ENCODE measurements around the gene ELOVL6. TPM values are rescaled to one million over a fixed set of nuclear protein-coding genes. Genes with fewer than 3 reads are reported as not detected.
A peak's percentile ranks its signal among the peaks of the same experiment; 100 is the strongest.

The ELOVL6 gene
- total and polyA plus RNA-seq, 7 experiments from 2014 or later = 0.13 to 32.9 (median 0.81) TPM

DNA sequence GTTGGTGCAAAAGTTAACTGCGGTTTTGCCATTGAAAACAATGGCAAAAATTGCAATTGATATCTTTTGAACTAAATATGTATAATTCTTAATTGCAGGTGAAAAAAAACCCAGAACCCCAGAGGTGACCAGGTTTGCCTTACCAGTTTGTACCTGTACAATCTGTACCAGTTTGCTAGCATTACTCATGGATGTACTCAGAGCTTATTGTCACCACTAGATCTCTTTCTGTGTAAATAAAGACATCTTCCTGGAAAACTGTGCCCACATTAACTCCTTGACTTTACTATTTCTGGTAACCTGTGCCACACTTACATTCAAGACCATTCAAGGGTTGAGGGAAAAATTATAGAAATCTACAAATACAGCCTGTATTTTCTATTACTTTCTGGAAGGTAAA, 139.7 kb downstream of the ELOVL6 start:
- Mint-ChIP-seq H3K27ac (peak overlapping the region in 1 of 9 donors; percentile 92), H3K4me1 (peaks cover 6 to 71% (median 12%) of the 10 kb centered on the region in 7 donors), H3K4me3 (peak overlapping the region in 1 of 10 donors; percentile 83), H3K36me3 (peaks cover 0 to 11% (median 0%) of the 10 kb centered on the region in 5 donors), H3K9me3 (no peaks in the 10 kb centered on the region), H3K27me3 (no peaks in the 10 kb centered on the region)
- CTCF ChIA-PET = no interaction called here
- POLR2A ChIA-PET = no interaction called here
- H3K9me3 ChIP-seq (ENCODE audit: control insufficient read depth in 2 of 3, low read length in 3 of 3) = no peaks in the 10 kb centered on the region
- DNase-seq (no peak), ATAC-seq (no peak)
- H3K27ac ChIP-seq (ENCODE audit: low read depth, low read length) = no peak overlapping the region
- no peak overlapping the region for H3K4me3 ChIP-seq (ENCODE audit: low read length)
- peaks cover 0 to 23% of the 10 kb centered on the region in 2 donors for H3K4me1 ChIP-seq (ENCODE audit: control insufficient read depth in 2 of 2, insufficient read depth in 2 of 2, low read length in 2 of 2)
- H3K27me3 ChIP-seq (ENCODE audit: control insufficient read depth in 2 of 2, insufficient read depth in 2 of 2, low read length in 2 of 2) = no peaks in the 10 kb centered on the region
- intact Hi-C loops (cut with micrococcal nuclease) = loop anchor here in 1 of 2 donors (1.0 kb wide), 3 partner anchors 30 to 135 kb away; no protein-coding TSS in a partner anchor
- no peaks in the 10 kb centered on the region for H3K36me3 ChIP-seq (ENCODE audit: control insufficient read depth in 2 of 3, insufficient read depth in 3 of 3, low read length in 3 of 3)

DNA sequence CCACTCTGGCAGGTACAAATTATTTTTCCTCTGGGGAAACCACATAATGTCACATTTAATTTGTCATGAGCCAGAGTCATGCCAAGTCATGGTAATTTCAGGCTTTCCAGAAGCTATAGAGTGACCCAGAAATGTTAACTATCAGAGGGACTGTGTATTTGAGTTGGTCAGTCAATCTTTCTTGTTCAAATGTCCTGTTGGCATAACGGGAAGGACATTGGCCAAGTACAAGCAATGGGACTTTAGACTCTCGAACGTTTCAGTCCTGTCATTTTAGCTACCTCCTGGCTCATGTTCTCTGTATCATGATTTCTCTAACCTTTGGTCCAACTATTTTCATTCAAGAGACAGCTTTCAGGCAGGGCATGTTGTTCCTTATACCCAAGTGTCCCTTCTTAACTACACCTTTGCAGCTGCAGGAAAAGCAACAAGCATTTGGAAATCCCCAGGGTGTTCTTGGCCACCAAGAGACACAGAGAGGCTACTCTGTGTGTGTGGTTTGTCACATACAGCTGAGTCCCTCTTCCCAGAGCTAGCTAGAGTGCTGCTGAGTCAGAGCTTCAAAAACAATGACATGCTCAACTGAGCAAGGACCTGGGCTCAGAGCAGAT, 143.2 kb downstream of the ELOVL6 start:
- POLR2A ChIA-PET = interaction anchor here (1.1 kb wide), 1 partner anchor 110 kb away, joined by 4 read pairs; no protein-coding TSS in a partner anchor
- H3K9me3 Mint-ChIP-seq = no peaks in the 10 kb centered on the region
- Histone ChIP-seq H3K36me3 (ENCODE audit: control insufficient read depth in 2 of 3, insufficient read depth in 3 of 3, low read length in 3 of 3) (no peaks in the 10 kb centered on the region), H3K4me1 (ENCODE audit: control insufficient read depth in 2 of 2, insufficient read depth in 2 of 2, low read length in 2 of 2) (peaks cover 0 to 20% of the 10 kb centered on the region in 2 donors), H3K27me3 (ENCODE audit: control insufficient read depth in 2 of 2, insufficient read depth in 2 of 2, low read length in 2 of 2) (no peaks in the 10 kb centered on the region), H3K9me3 (ENCODE audit: control insufficient read depth in 2 of 3, low read length in 3 of 3) (no peaks in the 10 kb centered on the region), H3K4me3 (ENCODE audit: low read length) (no peak overlapping the region), H3K27ac (ENCODE audit: low read depth, low read length) (no peak overlapping the region)
- peak overlapping the region in 1 of 10 donors; percentile 76 for H3K4me3 Mint-ChIP-seq
- no peaks in the 10 kb centered on the region for H3K27me3 Mint-ChIP-seq
- intact Hi-C loops (cut with micrococcal nuclease) = no loop called here
- H3K4me1 Mint-ChIP-seq = peaks cover 5 to 73% (median 12%) of the 10 kb centered on the region in 7 donors
- DNase-seq (peak in 1 of 9 donors; percentile 33), ATAC-seq (peak; percentile 52)
- peak overlapping the region in 1 of 9 donors; percentile 56 for H3K27ac Mint-ChIP-seq
- CTCF ChIA-PET = no interaction called here
- H3K36me3 Mint-ChIP-seq = peaks cover 0 to 23% (median 0%) of the 10 kb centered on the region in 5 donors

DNA sequence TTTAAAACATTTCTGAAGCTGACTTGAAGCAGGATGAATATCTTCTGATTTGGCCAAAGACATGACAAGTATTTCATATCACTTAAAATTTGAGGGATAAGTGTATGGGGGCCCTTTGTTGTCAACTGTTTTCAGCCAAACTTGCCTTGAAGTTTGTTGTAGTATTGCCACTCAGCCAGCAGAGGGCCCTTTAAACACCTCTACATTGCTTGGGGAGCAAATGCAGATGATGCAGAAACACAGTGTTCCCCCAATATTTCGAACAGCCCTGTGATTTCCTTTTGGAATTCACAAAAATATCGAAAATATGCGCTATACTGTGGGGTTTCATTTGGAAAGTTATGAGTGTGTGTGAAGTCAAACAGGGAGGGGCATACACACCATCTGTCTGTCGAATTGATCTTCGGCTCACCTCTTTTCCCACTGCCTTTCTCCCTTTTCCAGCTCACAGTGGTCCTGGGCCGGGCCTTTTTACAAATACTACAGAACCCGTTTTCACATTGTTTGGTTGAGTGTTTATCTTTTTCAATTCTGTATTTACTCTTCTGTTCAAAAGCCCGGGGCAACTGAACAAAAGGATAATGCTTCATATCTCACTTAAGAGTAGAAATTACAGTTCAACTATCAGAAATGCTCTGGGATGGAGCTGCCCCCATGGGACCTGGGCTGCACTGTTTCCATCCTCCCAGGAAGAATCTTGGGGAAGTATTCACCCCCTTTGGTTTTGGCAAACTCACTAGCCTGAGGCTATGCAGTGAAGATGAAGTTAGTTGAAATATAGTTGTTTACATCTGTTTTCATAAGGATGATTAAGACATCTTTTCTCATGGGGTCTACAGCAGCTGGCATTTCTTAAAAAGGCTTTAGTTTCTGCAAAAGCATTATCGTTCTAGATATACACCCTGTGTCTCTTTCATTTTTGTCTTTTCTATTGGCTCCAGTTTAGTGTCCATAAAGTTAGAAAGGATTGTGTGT, 148.2 kb downstream of the ELOVL6 start:
- H3K36me3 ChIP-seq (ENCODE audit: control insufficient read depth in 2 of 3, insufficient read depth in 3 of 3, low read length in 3 of 3) = no peaks in the 10 kb centered on the region
- no peak overlapping the region for H3K4me3 Mint-ChIP-seq
- H3K36me3 Mint-ChIP-seq = peaks cover 0 to 16% (median 0%) of the 10 kb centered on the region in 5 donors
- POLR2A ChIA-PET = interaction anchor here (0.6 to 1.0 kb wide), 2 partner anchors 147 to 203 kb away, joined by 3 read pairs; no protein-coding TSS in a partner anchor
- H3K4me1 ChIP-seq (ENCODE audit: control insufficient read depth in 2 of 2, insufficient read depth in 2 of 2, low read length in 2 of 2) = peaks cover 0 to 4% of the 10 kb centered on the region in 2 donors
- no peak overlapping the region for H3K4me3 ChIP-seq (ENCODE audit: low read length)
- H3K27ac Mint-ChIP-seq = peak overlapping the region in 1 of 9 donors; percentile 33
- no peaks in the 10 kb centered on the region for H3K9me3 Mint-ChIP-seq
- CTCF ChIA-PET = interaction anchor here (0.6 to 2.8 kb wide), 23 partner anchors 12 to 1628 kb away, joined by 3 to 17 read pairs (median 4); no protein-coding TSS in a partner anchor
- no peaks in the 10 kb centered on the region for H3K9me3 ChIP-seq (ENCODE audit: control insufficient read depth in 2 of 3, low read length in 3 of 3)
- ATAC-seq = peak; percentile 76
- intact Hi-C loops (cut with micrococcal nuclease) = loop anchor here (1.0 to 5.0 kb wide), 7 partner anchors 47 to 466 kb away; no protein-coding TSS in a partner anchor
- H3K27me3 Mint-ChIP-seq = no peaks in the 10 kb centered on the region
- no peak overlapping the region for H3K27ac ChIP-seq (ENCODE audit: low read depth, low read length)
- DNase-seq = peak; percentile 16 to 56 (median 38)
- peaks cover 0 to 34% (median 0%) of the 10 kb centered on the region in 7 donors for H3K4me1 Mint-ChIP-seq
- H3K27me3 ChIP-seq (ENCODE audit: control insufficient read depth in 2 of 2, insufficient read depth in 2 of 2, low read length in 2 of 2) = no peaks in the 10 kb centered on the region

DNA sequence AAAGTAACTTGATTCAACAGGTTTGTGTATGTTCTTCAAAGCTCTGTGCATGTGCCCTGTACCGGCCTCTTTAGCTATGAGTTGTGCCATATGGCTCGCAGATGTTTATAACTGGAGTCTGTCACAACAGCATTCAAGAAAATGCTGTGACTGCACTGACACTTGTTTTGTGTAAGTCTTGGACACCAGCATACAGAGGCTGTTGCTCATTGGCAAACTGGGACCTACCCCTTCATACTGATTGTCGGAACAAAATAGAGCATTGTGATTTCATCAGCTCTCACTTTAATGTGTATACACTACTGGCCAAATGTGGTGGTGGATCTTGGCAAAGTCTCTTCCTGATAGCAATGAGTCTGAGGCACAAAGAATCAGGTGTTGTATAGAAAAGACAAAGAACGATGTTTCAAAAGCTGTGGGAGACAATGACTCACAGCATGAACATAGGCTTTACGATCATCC, 151.8 kb downstream of the ELOVL6 start:
- Mint-ChIP-seq H3K27ac (no peak overlapping the region), H3K27me3 (peaks cover 7 to 16% (median 13%) of the 10 kb centered on the region in 5 donors), H3K9me3 (no peaks in the 10 kb centered on the region), H3K4me1 (peaks cover 0 to 15% (median 0%) of the 10 kb centered on the region in 7 donors), H3K4me3 (no peak overlapping the region), H3K36me3 (peaks cover 0 to 8% (median 0%) of the 10 kb centered on the region in 5 donors)
- no peak overlapping the region for H3K27ac ChIP-seq (ENCODE audit: low read depth, low read length)
- ChIA-PET CTCF (interaction anchor here (1.2 to 1.3 kb wide), 2 partner anchors 41 to 468 kb away, joined by 3 read pairs; no protein-coding TSS in a partner anchor), POLR2A (interaction anchor here (0.8 kb wide), 1 partner anchor 124 kb away, joined by 3 read pairs; no protein-coding TSS in a partner anchor)
- DNase-seq (no peak), ATAC-seq (no peak)
- H3K27me3 ChIP-seq (ENCODE audit: control insufficient read depth in 2 of 2, insufficient read depth in 2 of 2, low read length in 2 of 2) = no peaks in the 10 kb centered on the region
- no peak overlapping the region for H3K4me3 ChIP-seq (ENCODE audit: low read length)
- H3K4me1 ChIP-seq (ENCODE audit: control insufficient read depth in 2 of 2, insufficient read depth in 2 of 2, low read length in 2 of 2) = no peaks in the 10 kb centered on the region
- no peaks in the 10 kb centered on the region for H3K36me3 ChIP-seq (ENCODE audit: control insufficient read depth in 2 of 3, insufficient read depth in 3 of 3, low read length in 3 of 3)
- no peaks in the 10 kb centered on the region for H3K9me3 ChIP-seq (ENCODE audit: control insufficient read depth in 2 of 3, low read length in 3 of 3)
- intact Hi-C loops (cut with micrococcal nuclease) = no loop called here

DNA sequence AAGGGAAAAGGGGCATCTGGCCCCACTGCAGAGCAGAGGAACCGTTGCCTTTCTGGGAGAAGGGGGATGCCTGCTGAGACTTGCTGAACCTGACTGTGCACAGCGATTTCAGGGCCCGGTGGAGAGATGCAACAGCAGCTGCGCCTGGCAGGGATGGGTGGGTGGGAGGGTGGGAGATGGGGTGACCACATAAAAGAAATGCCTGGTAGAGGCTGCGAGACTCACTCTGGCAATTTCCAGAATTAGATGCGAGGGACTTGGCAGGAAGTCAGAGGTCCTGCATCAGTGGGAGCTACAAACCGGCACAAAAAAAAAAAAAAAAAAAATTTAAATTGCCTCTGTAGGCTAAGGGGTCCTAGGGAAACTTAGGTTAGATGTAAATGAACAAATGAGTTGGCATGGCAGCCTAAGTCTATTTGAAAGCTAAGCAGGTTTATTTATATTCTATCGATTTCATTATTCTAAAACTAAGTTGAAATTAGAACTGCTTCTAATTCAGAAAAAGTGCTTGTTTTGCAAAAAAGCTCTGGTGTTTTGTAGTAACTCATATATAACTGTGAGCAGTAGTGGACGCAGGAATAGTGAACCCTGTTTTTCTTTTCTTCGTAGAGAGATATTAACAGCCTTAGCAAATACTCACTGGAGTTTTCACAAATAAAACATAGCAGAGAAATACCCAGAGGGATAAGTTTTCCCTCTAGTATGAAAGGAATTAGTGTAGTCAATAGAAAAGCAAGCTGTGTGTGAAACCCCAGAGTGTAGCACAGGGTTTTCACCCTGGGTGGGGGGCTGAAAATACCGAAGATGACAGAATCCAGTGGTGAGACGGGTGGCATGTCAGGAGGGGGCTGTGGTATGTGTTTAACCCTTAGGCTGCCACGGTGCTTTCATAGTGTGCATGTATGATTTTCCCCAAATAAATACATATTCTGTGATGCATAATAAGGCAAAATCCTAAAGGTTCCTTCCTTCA, 155.6 kb downstream of the ELOVL6 start:
- H3K4me1 Mint-ChIP-seq = peaks cover 0 to 5% (median 0%) of the 10 kb centered on the region in 7 donors
- ChIA-PET CTCF (interaction anchor here (0.6 kb wide), 1 partner anchor 241 kb away, joined by 3 read pairs; no protein-coding TSS in a partner anchor), POLR2A (interaction anchor here (0.6 kb wide), 1 partner anchor 169 kb away, joined by 3 read pairs; no protein-coding TSS in a partner anchor)
- no peaks in the 10 kb centered on the region for H3K36me3 Mint-ChIP-seq
- no peaks in the 10 kb centered on the region for H3K27me3 ChIP-seq (ENCODE audit: control insufficient read depth in 2 of 2, insufficient read depth in 2 of 2, low read length in 2 of 2)
- no peaks in the 10 kb centered on the region for H3K4me1 ChIP-seq (ENCODE audit: control insufficient read depth in 2 of 2, insufficient read depth in 2 of 2, low read length in 2 of 2)
- no peaks in the 10 kb centered on the region for H3K9me3 ChIP-seq (ENCODE audit: control insufficient read depth in 2 of 3, low read length in 3 of 3)
- no peak overlapping the region for H3K27ac Mint-ChIP-seq
- H3K27ac ChIP-seq (ENCODE audit: low read depth, low read length) = no peak overlapping the region
- H3K27me3 Mint-ChIP-seq = peaks cover 10 to 24% (median 17%) of the 10 kb centered on the region in 5 donors
- no peaks in the 10 kb centered on the region for H3K36me3 ChIP-seq (ENCODE audit: control insufficient read depth in 2 of 3, insufficient read depth in 3 of 3, low read length in 3 of 3)
- intact Hi-C loops (cut with micrococcal nuclease) = no loop called here
- no peak overlapping the region for H3K4me3 Mint-ChIP-seq
- no peaks in the 10 kb centered on the region for H3K9me3 Mint-ChIP-seq
- DNase-seq (no peak), ATAC-seq (no peak)
- H3K4me3 ChIP-seq (ENCODE audit: low read length) = no peak overlapping the region

Data from naive thymus-derived CD4-positive, alpha-beta T cell (primary cell).